K562 (cell line): Measurements from ENCODE around the gene CAMSAP2. TPM values are rescaled to one million over a fixed set of nuclear protein-coding genes. Genes with fewer than 3 reads are reported as not detected.

Experiments used
- ATAC-seq: fragments of 200-7000 bp; cut with Tn5 transposase; 3 replicates; pipeline ENCODE4 v1.9.1; 2020; ENCODE audit warnings: moderate library complexity
- BruUV-seq: library from RNA; stranded (reverse); fragments of 400-500 nt; replicated peaks from 2 replicates; lab custom pipeline; 2021; lab: Mats Ljungman, UMichigan
- CTCF ChIA-PET: fragments of 300-600 bp; formaldehyde crosslinking; extraction: SDS; loops from one replicate; lab custom pipeline; 2021; ENCODE audit warnings: low intra/inter-chr PET ratio; lab: Yijun Ruan, JAX
- POLR2A ChIA-PET: fragments of 300-600, 350-650 bp; sonication (Branson Sonifier 250); formaldehyde crosslinking; extraction: SDS; loops from one replicate; lab custom pipeline; 2021; ENCODE audit warnings: antibody characterized with exemption, inconsistent platforms; lab: Yijun Ruan, JAX
- DNase-seq, 4 experiments: peaks; one replicate each; pipeline versions ENCODE4 v3.0.0 to v3.0.0-alpha.2; 2011 to 2018; ENCODE audit warnings: low spot score in 3 of 4, mixed read lengths in 3 of 4; ENCODE audit errors: extremely low read depth in 1 of 4
- FAIRE-seq: peaks from 2 replicates; lab custom pipeline; 2011; peaks lifted over from hg19 to GRCh38; lab: Jason Lieb, UNC
- H2AFZ ChIP-seq: 2 replicates; pipeline ENCODE4 v1.6.0; 2011; ENCODE audit warnings: low read depth, low read length, control low read depth, inconsistent platforms
- H3K27ac ChIP-seq: fragments of 200-600 bp; 3 replicates; pipeline ENCODE4 v1.8.0; 2011; ENCODE audit warnings: low read depth, mild to moderate bottlenecking, control low read depth, inconsistent platforms, low read length, moderate library complexity, mixed read lengths; ENCODE audit errors: extremely low read depth
- H3K27me3 ChIP-seq, 2 experiments: fragments of 300-600 bp in 1 of 2; 2 replicates in 1 of 2; 3 replicates in 1 of 2; pipeline versions ENCODE4 v1.6.0 to v1.8.0; 2011; ENCODE audit warnings: inconsistent platforms in 2 of 2, low read length in 2 of 2, mild to moderate bottlenecking in 1 of 2, mixed read lengths in 1 of 2, moderate library complexity in 1 of 2; ENCODE audit not compliant: control insufficient read depth in 2 of 2, insufficient read depth in 2 of 2
- H3K36me3 ChIP-seq: fragments of 300-600 bp; 3 replicates; pipeline ENCODE4 v1.8.0; 2011; ENCODE audit warnings: mild to moderate bottlenecking, low read length, inconsistent platforms; ENCODE audit not compliant: control insufficient read depth, insufficient read depth
- H3K4me1 ChIP-seq, 2 experiments: fragments of 200-600 bp in 1 of 2; replicated peaks in 1 of 2; 2 replicates in 1 of 2; 3 replicates in 1 of 2; pipeline versions ENCODE4 v1.5.1 to v1.8.0; 2011; ENCODE audit warnings: inconsistent platforms in 2 of 2, low read length in 2 of 2, mild to moderate bottlenecking in 1 of 2, mixed read lengths in 1 of 2, moderate library complexity in 1 of 2; ENCODE audit not compliant: control insufficient read depth in 2 of 2, insufficient read depth in 2 of 2
- H3K4me2 ChIP-seq: 2 replicates; pipeline ENCODE4 v1.6.1; 2011; ENCODE audit warnings: low read length, control low read depth, inconsistent platforms, mixed read lengths; ENCODE audit not compliant: insufficient read depth
- H3K4me3 ChIP-seq: fragments of 200-600 bp; sonication (generic), shearing (Covaris generic); 2 replicates; pipeline ENCODE4 v1.5.1; 2016; ENCODE audit warnings: control low read depth, inconsistent platforms
- H3K79me2 ChIP-seq: fragments of 200-600 bp; 3 replicates; pipeline ENCODE4 v1.8.0; 2011; ENCODE audit warnings: low read length, inconsistent platforms; ENCODE audit not compliant: control insufficient read depth, insufficient read depth
- H3K9ac ChIP-seq, 2 experiments: 2 replicates each; pipeline versions ENCODE4 v1.6.0 to v1.6.1; 2011; ENCODE audit warnings: low read depth in 2 of 2, low read length in 2 of 2, control low read depth in 1 of 2, inconsistent platforms in 1 of 2, mild to moderate bottlenecking in 1 of 2, mixed read lengths in 1 of 2; ENCODE audit not compliant: insufficient read depth in 1 of 2
- H3K9me1 ChIP-seq: one replicate; pipeline ENCODE4 v1.6.0; 2011; ENCODE audit warnings: inconsistent platforms, mild to moderate bottlenecking, low read length, moderate library complexity; ENCODE audit not compliant: control insufficient read depth, insufficient read depth
- H3K9me3 ChIP-seq: replicated peaks from 2 replicates; pipeline ENCODE4 v1.5.1; 2011; ENCODE audit warnings: low read depth, low read length, inconsistent platforms; ENCODE audit not compliant: control insufficient read depth, insufficient read depth
- H4K20me1 ChIP-seq: replicated peaks from 2 replicates; pipeline ENCODE4 v1.6.1; 2011; ENCODE audit warnings: low read length, inconsistent platforms, mixed read lengths; ENCODE audit not compliant: control insufficient read depth, insufficient read depth
- ARHGAP35 ChIP-seq: fragments of 450-650 bp; IDR thresholded peaks from 2 replicates; pipeline ENCODE4 v1.6.1; 2018; ENCODE audit not compliant: partially characterized antibody
- ARNT ChIP-seq, 2 experiments: fragments of 450-650 bp; IDR thresholded peaks; 2 replicates each; pipeline ENCODE4 v1.6.1; 2016; ENCODE audit warnings: mild to moderate bottlenecking in 1 of 2
- BRD4 ChIP-seq: fragments of 200-600 bp; sonication (generic); IDR thresholded peaks from 2 replicates; pipeline ENCODE4 v1.6.1; 2017; ENCODE audit warnings: inconsistent platforms
- ELK1 ChIP-seq: sonication (generic); formaldehyde crosslinking; IDR thresholded peaks from 2 replicates; pipeline ENCODE4 v1.8.1; 2022; ENCODE audit warnings: missing genetic modification reagents
- FOXJ2 ChIP-seq: fragments of 200-800 bp; sonication (Bioruptor generic); IDR thresholded peaks from 2 replicates; pipeline ENCODE4 v1.6.1; 2016; ENCODE audit warnings: missing genetic modification characterization, missing compliant biosample characterization
- HES1 ChIP-seq: fragments of 450-650 bp; IDR thresholded peaks from 2 replicates; pipeline ENCODE4 v1.6.1; 2016; ENCODE audit warnings: low read depth, mild to moderate bottlenecking, moderate library complexity
- NCOA1 ChIP-seq: fragments of 450-650 bp; IDR thresholded peaks from 2 replicates; pipeline ENCODE4 v1.6.1; 2016; ENCODE audit warnings: low read depth
- NEUROD1 ChIP-seq: fragments of 150-350 bp; IDR thresholded peaks from 2 replicates; pipeline ENCODE4 v1.6.1; 2014; ENCODE audit warnings: borderline replicate concordance, low read length, low read depth; ENCODE audit not compliant: partially characterized antibody
- NFIX ChIP-seq: fragments of 250-450 bp; sonication (Bioruptor Pico); IDR thresholded peaks from 2 replicates; pipeline ENCODE4 v1.4.0; 2020; ENCODE audit warnings: low read depth, mild to moderate bottlenecking, moderate library complexity
- SMARCA4 ChIP-seq: fragments of 450-650 bp; IDR thresholded peaks from 2 replicates; pipeline ENCODE4 v1.6.1; 2016
- SRSF9 ChIP-seq: fragments of 200-400 bp; formaldehyde crosslinking; IDR thresholded peaks from 2 replicates; pipeline ENCODE4 v1.6.1; 2017; ENCODE audit warnings: low read depth, low read length, borderline replicate concordance
- U2AF1 ChIP-seq: fragments of 200-400 bp; formaldehyde crosslinking; optimal IDR thresholded peaks from 2 replicates; pipeline ENCODE3; 2017; ENCODE audit warnings: mild to moderate bottlenecking, low read depth, low read length, moderate library complexity
- VEZF1 ChIP-seq: fragments of 200-800 bp; sonication (Bioruptor generic); IDR thresholded peaks from 2 replicates; pipeline ENCODE4 v1.6.1; 2017; ENCODE audit warnings: missing genetic modification characterization, missing compliant biosample characterization
- ZFP30 ChIP-seq: fragments of 250-450 bp; sonication (Bioruptor Pico); IDR thresholded peaks from 2 replicates; pipeline ENCODE4 v1.8.0; 2022; ENCODE audit warnings: moderate library complexity, mild to moderate bottlenecking, inconsistent platforms, borderline replicate concordance
- ZFPM2 ChIP-seq: fragments of 250-450 bp; sonication (Bioruptor Pico); IDR thresholded peaks from 2 replicates; pipeline ENCODE4 v1.5.1; 2022; ENCODE audit warnings: mild to moderate bottlenecking
- ZKSCAN3 ChIP-seq: fragments of 250-450 bp; sonication (Bioruptor Pico); IDR thresholded peaks from 2 replicates; pipeline ENCODE4 v1.4.0; 2020
- ZNF12 ChIP-seq: sonication (generic); formaldehyde crosslinking; IDR thresholded peaks from 2 replicates; pipeline ENCODE4 v1.4.0; 2020; ENCODE audit warnings: mild to moderate bottlenecking, missing genetic modification reagents
- ZNF3 ChIP-seq: fragments of 250-450 bp; sonication (Bioruptor Pico); IDR thresholded peaks from 2 replicates; pipeline ENCODE4 v1.5.0; 2021; ENCODE audit warnings: mild to moderate bottlenecking, moderate library complexity
- ZNF324 ChIP-seq: fragments of 250-450 bp; sonication (Bioruptor Pico); IDR thresholded peaks from 2 replicates; pipeline ENCODE4 v1.4.0; 2020; ENCODE audit warnings: mild to moderate bottlenecking
- WGBS: fragments of 100-300 bp; shearing (Covaris generic); methylation state at CpG from one replicate; pipeline ENCODE4 v1.1.6; 2016; ENCODE audit warnings: low coverage, mixed read lengths; ENCODE audit not compliant: insufficient coverage; ENCODE audit errors: missing lambda C conversion rate; 5-methylcytosine and 5-hydroxymethylcytosine counted together
- in situ Hi-C: fragments of 300-500 bp; cut with MboI; formaldehyde crosslinking; loops from 4 replicates; pipeline ENCODE4 v1.15.0; 2018; ENCODE audit warnings: inconsistent platforms, mixed read lengths
- intact Hi-C: fragments of 100-400 bp; cut with micrococcal nuclease; formaldehyde crosslinking; loops from 2 replicates; pipeline ENCODE4 v1.14.2; 2022
- polyA plus RNA-seq, 8 experiments: library from polyadenylated mRNA; depleted of rRNA in 4 of 8; stranded (reverse) in 5 of 8; unstranded in 3 of 8; fragments of >200 nt; fragmentation: Nextera tagmentation in 2 of 8; fragmentation: Illumina TruSeq in 1 of 8; extraction: Ambion mirVana in 2 of 8; extraction: Trizol in 1 of 8; gene quantifications; 2 replicates each; pipeline versions ENCODE4 v1.2.1 to v1.2.3, GENCODE V29; 2011 to 2014; ENCODE audit warnings: inconsistent platforms in 1 of 8, missing spikeins in 1 of 8
- total RNA-seq, 7 experiments: library from RNA; depleted of rRNA in 6 of 7; stranded (reverse); fragments of >200 nt in 6 of 7; fragmentation: Illumina TruSeq in 2 of 7; extraction: Trizol in 2 of 7; gene quantifications; 2 replicates each; pipeline versions ENCODE4 v1.2.1 to v1.2.3, GENCODE V29; 2011 to 2021; ENCODE audit warnings: low replicate concordance in 1 of 7

Gene CAMSAP2
- total and polyA plus RNA-seq, 9 of the 15 experiments (the other 6 are each of a cell fraction or from before 2014, with no cell fraction given) = 1.4 to 7.5 (median 2.7) TPM

GRCh38 chr1:200867018-200867811, 128.5 kb downstream of the CAMSAP2 start:
- CTCF ChIA-PET = no interaction called here
- H3K4me1 ChIP-seq = no peaks in the 10 kb centered on the region
- H3K9me1 ChIP-seq = no peaks in the 10 kb centered on the region
- ATAC-seq (no peak), FAIRE-seq (peak; percentile 26), DNase-seq (no peak)
- no peak overlapping the region for H3K27ac ChIP-seq
- no peaks in the 10 kb centered on the region for H3K36me3 ChIP-seq
- H3K9me3 ChIP-seq = no peaks in the 10 kb centered on the region
- TF ChIP-seq HES1 = no peak
- TF ChIP-seq SMARCA4 = no peak
- TF ChIP-seq ZKSCAN3 (CRISPR knock-in tag) = no peak
- no peak for TF ChIP-seq ZNF3 (CRISPR knock-in tag)
- no peak for TF ChIP-seq FOXJ2 (tag)
- no peak for TF ChIP-seq ZNF324
- no peak for TF ChIP-seq U2AF1
- no peak for TF ChIP-seq ZNF12 (CRISPR knock-in tag)
- TF ChIP-seq VEZF1 (CRISPR knock-in tag) = no peak
- no peak for TF ChIP-seq ZFP30 (CRISPR knock-in tag)
- no peak for TF ChIP-seq ZFPM2
- no peak for TF ChIP-seq NEUROD1
- TF ChIP-seq NCOA1 = no peak
- no peak for TF ChIP-seq ARNT (IDR thresholded peaks at IDR 0.05)
- TF ChIP-seq BRD4 = no peak
- no peak for TF ChIP-seq ELK1 (CRISPR knock-in tag)
- no peak for TF ChIP-seq SRSF9
- no peak for TF ChIP-seq NFIX (CRISPR knock-in tag)
- TF ChIP-seq ARHGAP35 = no peak
- H3K4me2 ChIP-seq = no peak overlapping the region
- H3K27me3 ChIP-seq = peaks cover 32 to 43% of the 10 kb centered on the region in 2 experiments
- no peak overlapping the region for H3K4me3 ChIP-seq
- BruUV-seq = no TSS peak
- WGBS = 2% methylated on average over 11 of the region's 11 CpGs
- 0 out of 4 replicates have a peak overlapping the region, but pooled peaks of 1 of the 2 experiments have one; percentile 4 for H3K9ac ChIP-seq
- intact Hi-C loops = no loop called here
- H4K20me1 ChIP-seq = 0 out of 2 replicates have a peak, but pooled peaks cover 7% of the 10 kb centered on the region
- POLR2A ChIA-PET = interaction anchor here (1.7 kb wide), 1 partner anchor 8 kb away, joined by 4 read pairs; no protein-coding TSS in a partner anchor
- in situ Hi-C loops = no loop called here
- no peak overlapping the region for H2AFZ ChIP-seq
- no peaks in the 10 kb centered on the region for H3K79me2 ChIP-seq
